SW480 (cell line): Measurements from ENCODE around the gene STAP2.

Experiments
- DNase-seq: peaks from one replicate; pipeline ENCODE4 v3.0.0-alpha.2; 2016; ENCODE audit warnings: low spot score

Gene STAP2, protein sequence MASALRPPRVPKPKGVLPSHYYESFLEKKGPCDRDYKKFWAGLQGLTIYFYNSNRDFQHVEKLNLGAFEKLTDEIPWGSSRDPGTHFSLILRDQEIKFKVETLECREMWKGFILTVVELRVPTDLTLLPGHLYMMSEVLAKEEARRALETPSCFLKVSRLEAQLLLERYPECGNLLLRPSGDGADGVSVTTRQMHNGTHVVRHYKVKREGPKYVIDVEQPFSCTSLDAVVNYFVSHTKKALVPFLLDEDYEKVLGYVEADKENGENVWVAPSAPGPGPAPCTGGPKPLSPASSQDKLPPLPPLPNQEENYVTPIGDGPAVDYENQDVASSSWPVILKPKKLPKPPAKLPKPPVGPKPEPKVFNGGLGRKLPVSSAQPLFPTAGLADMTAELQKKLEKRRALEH

DNA sequence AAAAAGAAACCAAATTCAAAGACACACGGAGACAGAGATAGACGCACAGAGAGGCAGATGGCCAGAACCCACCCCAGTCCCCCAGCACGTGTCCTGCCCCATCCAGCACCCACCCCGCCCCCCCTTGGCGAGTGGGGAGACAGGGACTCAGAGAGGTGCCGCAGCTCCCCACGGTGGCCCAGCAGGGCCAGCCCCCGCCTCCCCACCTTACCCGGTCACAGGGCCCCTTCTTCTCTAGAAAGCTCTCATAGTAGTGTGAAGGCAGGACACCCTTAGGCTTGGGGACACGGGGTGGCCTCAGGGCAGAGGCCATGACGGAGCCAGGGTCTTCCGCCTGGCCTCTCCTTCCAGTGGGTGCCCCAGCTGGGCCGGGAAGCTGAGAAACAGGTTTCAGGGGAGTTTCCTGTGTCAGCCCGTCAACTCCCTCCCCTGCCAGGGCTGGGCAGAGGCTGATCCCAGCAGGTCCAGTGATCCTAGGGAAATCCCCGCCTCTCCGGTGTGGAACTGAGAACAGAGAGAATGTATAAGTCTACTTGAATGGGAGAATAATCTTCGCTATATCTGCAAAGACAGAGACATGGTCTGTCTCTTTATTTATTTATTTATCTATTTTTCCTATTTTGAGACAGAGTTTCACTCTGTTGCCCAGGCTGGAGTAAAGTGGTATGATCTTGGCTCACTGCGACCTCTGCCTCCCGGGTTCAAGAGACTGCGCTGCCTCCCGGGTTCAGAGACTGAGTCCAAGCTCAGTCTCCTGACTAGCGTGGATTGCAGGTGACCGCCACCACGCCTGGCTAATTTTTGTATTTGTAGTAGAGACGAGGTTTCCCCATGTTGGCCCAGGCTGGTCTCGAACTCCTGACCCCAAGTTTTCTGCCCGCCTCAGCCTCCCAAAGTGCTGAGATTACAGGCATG is at the start of gene STAP2:
Gene STAP2 (minus strand): TSS at position 387 of the 915 bp plus-strand sequence. CDS start 74 bp downstream, at position 313.
- no peak for DNase-seq

DNA sequence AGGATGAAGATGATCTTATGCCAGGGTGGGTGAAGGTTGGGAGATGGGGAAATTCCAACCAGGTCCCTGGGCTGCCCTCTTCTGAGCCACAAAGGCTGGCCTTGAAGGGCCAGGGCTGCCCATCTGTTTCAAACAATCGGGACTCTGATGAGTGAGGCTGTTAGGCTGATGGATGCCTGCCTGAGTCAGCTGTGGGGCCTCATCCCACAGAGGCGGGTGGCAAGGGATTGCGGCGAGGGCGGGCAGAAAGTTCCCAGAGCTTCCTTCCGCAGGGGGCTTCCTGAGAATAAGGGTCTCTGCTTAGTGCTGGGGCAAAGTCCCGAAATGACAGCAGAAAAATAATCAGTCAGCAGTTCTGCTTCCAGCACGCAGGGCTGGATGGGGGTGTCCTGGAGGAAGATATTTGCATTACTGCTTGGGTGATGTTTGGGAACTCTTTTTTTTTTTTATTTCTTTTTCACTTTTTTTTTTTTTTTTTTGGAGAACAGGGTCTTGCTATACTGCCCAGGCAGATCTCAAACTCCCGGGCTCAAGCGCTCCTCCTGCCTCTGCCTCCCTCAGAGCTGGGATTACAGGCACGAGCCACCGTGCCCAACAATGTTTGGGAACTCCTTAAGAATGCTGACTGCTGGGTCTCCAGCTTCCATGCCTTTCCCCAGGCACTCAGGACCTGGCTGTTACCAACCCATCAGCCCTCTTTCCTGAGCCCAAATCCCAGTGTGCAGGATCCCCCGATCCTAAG is 47.6 kb upstream of the STAP2 start:
- DNase-seq = no peak

DNA sequence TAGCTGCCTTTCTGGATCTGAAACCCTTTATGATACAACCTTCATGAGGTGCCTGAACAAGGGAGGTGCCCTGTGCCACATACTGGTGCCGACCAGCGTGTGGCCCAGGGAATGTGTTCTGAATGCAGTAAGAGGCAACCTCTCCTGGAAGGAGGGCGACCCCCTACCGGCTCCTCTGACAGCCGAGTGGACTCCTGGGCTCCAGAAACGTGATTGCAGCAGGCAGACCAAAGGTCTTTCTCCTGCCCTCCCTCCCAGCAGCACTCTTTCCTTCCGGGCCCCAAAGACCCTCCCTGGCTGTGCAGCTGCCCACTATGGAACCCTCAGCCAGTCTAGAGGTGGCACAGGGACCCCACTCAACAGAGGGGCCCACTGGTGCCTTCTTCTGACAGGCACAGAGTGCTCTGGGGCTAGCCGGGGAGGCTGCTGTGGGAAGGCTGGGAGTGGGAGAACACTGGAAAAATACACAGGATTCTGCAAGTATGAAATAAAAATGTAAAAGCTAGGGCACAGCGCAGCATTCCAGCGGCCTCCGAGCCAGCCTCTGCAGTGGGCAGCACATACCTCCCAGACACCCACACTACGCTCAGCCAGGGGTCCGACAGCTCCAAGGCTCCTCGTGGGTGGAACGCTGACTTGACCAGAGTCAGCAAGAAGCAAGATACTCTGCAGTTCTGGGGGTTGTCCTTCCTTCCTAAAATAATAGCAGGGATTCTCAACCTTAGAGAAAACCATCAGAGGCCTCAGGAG is 46.8 kb upstream of the STAP2 start:
- no peak for DNase-seq

DNA sequence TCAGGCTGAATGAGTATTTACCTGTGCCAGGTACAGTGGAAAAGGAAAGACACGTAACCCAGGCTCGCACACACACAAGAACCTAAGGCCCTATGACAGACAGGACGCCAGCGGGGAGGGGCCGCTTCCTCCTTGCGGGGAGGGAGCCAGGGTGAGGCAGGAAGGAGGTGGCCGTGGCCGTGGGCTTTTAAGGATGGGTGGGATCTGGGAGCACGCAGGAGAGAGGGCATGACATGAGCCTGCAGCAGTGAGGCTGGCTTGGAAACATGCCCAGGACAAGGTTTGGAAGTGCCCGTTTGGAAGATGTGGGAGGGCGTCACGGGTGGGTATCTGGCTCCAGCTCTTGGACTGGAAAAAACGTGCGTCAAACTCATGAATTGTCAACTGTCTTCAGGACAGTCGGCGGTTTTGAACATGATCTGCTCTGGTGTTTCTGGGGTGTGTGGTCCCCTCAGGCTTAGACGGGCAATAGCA is 41.7 kb upstream of the STAP2 start:
- no peak for DNase-seq

DNA sequence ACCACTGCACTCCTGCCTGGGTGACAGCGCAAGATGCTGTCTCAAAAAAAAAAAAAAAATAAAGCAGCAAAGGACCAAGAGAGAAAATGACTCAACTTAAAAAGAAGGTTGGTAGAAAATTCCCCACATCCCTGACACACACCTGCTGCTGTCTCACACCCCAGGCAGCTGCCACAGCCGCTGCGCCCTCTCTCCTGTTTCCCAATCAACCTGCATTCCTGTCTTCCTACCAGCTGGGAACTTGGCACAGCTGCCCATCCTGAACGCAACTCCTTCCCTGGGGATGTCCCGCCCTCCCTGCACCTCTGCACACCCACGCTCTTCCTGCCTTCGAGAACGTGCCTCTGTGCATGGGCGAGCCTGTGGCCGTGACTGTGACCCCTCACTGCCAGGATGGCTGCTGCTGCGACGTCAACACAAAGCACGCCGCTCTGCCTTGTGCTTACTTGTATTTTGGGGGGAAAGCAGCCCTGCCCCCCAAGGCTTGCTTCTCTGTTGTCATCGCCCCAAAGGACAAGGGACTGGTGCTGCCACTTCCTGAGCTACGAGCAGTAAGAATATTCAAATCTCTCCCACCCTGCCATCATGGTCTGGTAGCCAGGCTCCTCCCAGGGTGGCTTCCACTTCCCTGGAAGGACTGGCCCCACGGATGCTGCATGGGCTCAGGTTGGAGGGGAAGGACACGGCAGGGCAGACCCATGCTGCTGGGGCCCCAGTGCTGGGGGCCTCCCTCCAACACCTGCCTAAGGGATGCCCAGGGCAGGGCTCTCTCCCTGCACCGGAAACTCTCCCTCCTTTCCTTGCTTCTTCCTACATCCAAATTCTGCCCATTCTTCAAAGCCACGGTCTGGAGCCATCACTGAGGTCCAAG is 41.0 kb upstream of the STAP2 start:
- DNase-seq = peak; percentile 85

DNA sequence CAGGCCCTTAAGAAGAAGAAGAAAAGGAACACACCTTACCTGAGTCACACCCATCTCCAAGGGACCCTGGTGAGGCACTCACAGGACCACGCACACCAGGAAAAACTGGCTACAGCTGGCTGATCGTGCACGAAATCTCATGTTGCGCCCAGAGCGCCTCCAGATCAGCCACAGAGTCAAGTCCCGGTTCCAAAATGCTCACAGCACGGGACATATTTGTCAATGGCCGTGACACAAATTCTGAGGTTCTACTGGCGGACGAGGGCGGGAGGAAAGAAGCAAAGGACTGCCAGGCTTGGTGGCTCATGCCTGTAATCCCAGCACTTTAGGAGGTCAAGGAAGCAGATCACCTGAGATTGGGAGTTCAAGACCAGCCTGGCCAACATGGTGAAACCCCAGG is 40.3 kb upstream of the STAP2 start:
- DNase-seq = no peak

DNA sequence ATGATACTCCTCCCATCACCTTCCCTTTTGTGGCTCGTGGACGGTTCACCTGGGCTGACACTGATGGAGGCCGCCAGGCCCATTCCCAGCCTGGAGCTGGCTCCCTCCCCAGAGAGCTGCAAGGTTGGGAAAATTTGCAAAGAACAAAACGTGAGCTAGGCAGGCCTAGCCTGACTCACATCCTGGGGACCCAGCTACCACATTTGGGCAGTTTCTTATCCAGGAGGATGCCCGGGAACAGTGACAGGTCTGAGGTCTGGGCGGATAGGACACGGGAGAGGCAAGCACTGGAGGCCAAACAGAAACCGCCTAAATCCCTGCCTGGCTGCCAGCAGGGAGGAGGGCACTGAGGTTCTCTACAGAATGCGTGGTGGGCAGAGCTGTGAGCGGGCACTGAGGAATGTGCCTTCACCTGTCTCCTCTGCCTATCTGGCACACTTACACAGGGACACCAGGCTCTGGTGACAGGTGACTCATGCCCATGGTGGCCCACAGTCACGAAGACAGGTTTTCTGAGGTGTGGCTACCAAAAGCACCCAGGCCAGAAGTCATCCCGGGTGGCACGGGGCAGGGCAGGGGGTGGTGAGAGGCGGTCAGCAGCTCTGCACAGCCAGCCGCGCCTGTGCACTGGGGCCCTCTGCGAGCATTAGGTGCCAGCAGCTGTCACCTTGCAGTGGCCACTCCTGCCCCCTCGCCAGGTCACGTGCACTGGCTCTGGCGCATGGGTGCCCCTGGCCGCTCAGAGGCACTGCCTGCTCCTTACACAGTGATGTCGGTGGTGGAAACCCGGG is 38.6 kb upstream of the STAP2 start:
- peak; percentile 92 for DNase-seq

DNA sequence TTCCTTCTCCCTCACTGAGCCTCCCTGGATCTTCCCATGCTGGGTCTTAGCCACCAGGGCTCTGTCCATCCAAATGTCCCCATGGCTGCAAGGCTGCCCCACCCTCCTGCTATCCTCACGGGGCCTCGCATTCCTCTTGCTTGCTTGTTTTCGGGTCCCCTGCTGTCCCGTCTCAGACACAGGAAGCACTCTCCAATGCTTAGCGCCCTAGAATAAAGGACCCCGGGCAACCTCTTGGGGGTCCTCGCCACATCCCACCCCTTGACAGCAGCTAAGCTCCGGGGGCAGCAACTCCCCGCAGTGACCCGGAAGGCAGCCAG is 38.0 kb upstream of the STAP2 start:
- DNase-seq = no peak

DNA sequence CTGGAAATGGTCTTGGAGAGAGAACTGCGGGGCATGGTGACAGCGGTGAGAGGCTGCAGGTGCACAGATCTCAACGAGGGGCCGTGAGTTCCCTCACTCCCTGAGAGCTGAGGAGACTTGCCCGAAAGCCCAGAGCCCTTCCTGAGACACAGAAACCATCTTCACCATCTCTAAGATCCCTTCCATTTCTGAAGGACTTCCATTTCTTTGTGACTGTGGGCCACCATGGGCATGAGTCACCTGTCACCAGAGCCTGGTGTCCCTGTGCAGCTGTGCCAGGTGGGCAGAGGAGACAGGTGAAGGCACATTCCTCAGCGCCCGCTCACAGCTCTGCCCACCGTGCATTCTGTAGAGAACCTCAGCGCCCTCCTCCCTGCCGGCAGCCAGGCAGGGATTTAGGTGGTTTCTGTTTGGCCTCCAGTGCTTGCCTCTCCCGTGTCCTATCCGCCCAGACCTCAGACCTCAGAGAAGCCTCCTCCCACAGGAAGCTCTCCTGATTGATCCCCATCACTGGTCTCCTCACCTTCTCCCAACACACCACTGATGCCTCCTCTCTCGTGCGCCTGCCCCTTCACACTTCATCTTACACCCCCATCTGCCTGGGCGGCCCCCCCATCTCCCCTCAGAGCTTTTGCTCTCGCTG is 37.5 kb upstream of the STAP2 start:
- DNase-seq = peak; percentile 86

DNA sequence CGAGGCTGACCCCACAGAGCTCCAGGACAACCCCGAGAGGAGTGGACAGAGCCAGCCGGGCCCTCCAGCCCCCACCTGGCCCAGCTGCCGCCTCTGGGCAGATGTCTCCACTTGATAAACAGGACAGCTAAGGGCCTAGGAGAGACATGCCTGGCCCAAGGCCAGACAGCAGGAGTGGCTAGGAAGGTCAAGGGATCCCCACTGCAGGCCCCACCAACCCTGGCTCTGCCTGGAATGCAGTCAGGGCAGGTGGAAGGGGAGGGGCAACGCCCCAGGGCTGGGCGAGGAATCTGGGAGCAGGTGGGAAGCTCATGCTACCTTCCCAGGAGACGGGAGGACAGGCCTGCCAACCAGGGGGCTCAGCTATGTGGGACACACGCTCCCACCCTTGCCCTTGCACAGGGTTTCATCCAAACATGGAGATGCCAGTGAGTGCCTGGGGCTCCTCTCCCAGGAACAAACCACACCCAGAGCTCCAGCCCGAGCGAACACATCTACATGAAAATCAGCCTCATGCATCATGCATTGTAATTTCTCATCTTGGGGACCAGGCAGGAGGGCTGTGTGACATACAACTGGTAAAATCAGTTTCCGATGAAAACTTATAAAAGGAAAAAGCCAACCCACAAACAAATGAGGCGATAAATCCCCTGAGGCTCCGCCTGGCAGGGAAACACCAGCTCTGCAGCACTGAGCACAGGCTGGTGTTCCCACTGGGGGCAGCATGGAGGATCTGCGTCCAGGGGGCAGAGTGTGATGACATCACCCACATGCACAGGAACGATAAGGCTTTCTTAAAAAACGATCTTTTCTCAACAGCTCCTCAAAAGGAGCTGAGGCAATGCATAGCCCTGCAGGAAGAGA is 36.8 kb upstream of the STAP2 start:
- peak; percentile 69 for DNase-seq

DNA sequence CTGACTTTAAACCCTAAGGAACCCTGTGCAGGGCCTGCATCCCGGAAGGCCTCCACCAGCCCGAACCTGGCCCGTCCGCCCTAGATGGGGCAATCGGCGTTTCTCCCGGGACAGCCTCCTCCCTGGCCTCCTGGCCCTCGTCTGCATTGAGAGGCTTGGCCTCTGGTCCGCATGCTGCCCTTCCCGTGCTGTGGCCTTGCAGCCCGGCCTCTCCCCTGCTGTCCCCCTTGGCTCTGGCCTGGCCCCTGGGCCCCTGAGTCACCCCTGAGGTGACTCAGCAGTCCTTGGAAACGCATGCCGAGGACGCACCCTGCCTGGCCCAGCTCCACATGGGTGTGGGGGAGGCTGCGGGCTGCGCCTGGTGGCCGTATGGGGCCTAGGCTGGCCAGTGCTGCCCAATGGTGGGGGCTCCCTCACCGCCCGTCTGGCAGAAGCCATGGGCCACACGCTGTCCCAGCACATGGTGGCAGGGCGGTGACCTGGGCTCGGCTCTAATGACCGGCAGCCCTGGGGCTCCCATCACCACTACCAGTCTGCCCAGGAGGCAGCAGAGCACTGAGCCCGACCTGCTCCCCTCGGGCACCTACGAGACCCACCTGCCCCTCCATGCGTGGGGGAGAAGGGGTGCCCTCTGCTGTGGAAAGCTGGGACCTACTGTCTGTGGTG is 36.0 kb upstream of the STAP2 start:
- DNase-seq = peak; percentile 87

DNA sequence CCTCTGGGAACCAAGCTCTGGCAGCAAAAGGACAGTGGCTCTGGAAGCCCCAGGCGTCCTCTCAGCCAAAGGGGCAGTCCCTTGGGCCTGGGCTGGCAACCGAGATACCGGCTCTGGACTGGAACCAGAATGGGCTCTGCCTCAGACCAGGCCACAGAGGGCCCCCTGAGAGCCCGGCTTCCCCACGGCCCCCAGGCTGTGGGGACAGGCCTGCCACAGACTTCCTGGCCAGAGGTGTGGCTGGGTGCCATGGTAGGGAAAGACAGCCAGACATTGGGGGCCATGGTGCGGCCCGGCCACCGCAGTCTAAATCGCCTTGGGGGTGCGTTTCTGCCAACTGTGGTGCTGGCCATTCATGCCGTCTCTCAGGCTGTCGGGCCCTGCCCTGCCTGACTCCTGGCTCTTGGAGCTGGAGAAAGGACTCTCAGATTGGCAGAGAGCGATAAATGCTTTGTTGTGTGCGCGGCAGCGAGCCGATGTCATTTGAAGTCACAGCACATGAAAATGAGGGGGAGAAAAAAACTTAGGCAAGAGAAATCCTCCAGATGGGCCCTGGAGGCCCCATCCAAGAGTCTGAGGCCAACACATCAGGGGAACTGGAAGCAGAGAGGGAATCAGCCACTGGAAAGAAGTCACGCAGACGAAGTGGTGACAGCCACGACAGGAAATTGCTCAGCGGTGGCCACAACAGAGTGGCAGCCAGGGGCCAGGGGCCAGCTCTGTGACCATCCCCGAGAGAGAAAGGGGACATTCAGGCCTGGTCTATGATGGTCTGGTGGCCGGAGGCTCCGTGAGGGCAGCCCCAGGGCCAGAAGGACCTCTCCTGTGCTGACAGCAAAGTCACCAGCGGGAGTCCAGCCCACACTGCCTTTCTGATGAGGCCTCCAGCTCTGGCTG is 35.2 kb upstream of the STAP2 start:
- peak; percentile 46 for DNase-seq

DNA sequence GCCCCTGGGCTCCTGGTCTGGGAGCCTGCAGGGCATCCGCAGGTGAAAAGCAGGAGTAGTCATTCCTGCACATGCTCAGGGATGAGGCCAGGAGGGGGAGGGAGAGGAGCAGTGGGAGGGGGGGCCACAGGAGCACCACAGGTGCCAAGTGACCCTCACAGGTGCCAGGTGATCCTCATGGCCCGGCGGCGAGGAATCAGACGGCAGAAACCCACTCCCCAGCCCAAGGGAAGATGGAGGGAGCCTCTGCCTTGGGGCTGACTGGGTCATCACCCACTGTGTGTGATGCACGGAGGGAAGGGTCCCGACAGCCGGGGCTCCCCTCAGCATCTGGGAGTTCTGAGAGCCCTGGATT is 34.4 kb upstream of the STAP2 start:
- no peak for DNase-seq

DNA sequence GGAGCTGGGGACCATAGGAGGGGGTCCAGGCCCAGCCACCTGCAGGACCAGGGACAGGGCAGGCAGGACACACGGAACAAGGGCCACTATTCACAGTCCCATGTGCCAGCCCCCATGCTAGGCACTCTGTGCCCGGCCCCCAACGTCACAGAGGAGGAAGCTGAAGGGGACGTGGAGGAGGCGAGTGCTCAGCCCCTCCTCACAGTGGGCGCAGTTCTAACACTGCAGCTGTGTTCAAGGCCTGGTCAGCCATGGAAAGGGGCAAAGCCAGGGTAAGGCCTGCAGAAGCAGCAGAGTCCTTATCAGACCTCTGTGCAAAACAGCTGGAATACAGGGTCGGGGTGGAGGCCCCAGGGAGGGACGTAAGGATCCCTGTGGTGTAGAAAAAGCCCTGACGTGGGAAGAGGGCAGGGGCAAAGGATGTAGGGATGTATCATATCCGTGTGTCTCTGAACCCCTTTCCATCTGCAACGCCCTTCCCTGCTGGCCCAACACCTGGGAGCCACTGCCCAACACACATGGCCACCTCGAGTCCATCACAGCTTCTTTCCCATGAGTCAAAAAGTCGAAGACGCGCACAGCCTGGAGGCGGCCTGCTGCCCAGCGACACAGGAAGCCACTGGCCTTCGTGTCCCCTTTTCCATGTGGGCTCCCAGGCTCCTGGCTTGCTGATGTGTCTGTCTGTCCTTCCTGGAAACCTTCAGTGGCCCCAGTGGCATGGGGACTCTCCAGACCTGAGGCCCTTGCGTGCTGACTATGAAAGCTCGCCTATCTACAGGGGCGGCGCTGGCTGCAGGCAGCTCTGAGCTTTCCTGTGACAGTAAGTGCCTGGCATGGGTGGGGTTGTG is 33.8 kb upstream of the STAP2 start:
- no peak for DNase-seq

DNA sequence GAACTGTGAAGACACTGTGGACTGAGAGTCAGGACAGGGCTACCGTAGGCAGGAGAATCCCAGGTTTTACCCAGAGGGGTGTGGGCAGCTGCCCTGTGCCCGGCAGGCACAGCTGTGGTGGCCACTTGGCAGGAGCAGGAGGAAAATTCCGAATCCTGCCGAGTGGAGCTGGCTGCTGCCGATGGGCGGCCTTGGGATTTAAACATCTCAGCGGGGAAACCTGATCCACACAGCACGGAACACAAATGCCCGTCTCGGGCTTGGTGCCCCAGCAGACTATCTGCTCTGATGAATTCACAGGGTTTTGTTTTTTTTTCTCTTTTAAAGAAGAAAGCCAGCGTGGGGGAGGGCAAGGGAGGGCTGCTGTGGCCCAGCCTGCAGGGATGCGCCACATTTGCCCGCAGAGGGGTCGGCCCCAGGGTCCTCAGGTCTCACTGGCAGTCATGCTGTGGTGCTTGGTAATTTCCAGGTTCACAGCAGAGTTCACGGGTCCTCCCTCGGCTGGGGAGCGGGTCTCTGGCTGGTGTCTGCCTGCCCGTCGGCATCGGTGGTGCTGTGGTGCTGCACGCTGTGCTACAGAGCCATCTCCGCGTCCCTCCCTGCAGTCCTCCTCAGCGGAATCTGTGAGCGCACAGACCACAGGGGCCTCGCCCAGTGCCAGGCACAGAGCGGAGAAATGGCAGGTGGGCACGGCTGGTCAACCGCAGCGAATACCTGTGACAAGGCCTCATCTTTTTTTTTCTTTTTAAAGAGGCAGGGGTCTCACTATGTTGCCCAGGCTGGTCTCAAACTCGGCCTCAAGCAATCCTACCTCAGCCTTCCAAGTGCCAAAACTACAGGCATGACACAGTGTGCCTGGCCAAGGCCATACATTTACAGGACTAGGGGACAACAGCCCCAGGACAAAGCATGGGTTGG is 32.9 kb upstream of the STAP2 start:
- DNase-seq = peak; percentile 45
